Suprapubic skin (tissue), 4 donors: ENCODE measurements around the gene DTD1. TPM values are rescaled to one million over a fixed set of nuclear protein-coding genes. Genes with fewer than 3 reads are reported as not detected.

Experiments
- DNase-seq, 2 donors: peaks; one replicate each; pipeline ENCODE4 v3.0.0-alpha.2; 2019; ENCODE audit warnings: low spot score in 2 of 2
- H3K27ac ChIP-seq: fragments of 200-600 bp; sonication (generic); one replicate; pipeline ENCODE4 v1.5.1; 2019
- H3K27me3 ChIP-seq: fragments of 200-600 bp; sonication (generic); one replicate; pipeline ENCODE4 v1.5.1; 2019
- H3K36me3 ChIP-seq: fragments of 200-600 bp; sonication (generic); one replicate; pipeline ENCODE4 v1.5.1; 2019
- H3K4me1 ChIP-seq: fragments of 200-600 bp; sonication (generic); one replicate; pipeline ENCODE4 v1.5.1; 2019
- H3K4me3 ChIP-seq: fragments of 200-600 bp; sonication (generic); one replicate; pipeline ENCODE4 v1.5.1; 2019; ENCODE audit warnings: mild to moderate bottlenecking
- H3K9me3 ChIP-seq: fragments of 200-600 bp; sonication (generic); one replicate; pipeline ENCODE4 v1.5.1; 2019
- EP300 ChIP-seq: sonication (generic); formaldehyde crosslinking; IDR thresholded peaks from one replicate; pipeline ENCODE4 v1.6.1; 2017; ENCODE audit warnings: antibody characterized with exemption
- POLR2A ChIP-seq, 2 donors: fragments of 450-650 bp; IDR thresholded peaks; one replicate each; pipeline ENCODE4 v1.6.1; 2017; ENCODE audit warnings: antibody characterized with exemption in 2 of 2, mild to moderate bottlenecking in 2 of 2, moderate library complexity in 2 of 2
- POLR2AphosphoS5 ChIP-seq, 3 donors: sonication (generic); formaldehyde crosslinking; IDR thresholded peaks; one replicate each; pipeline ENCODE4 v1.6.1; 2017; ENCODE audit warnings: antibody characterized with exemption in 3 of 3
- WGBS: methylation state at CpG from one replicate; pipeline ENCODE4 v1.1.5; 2018; 5-methylcytosine and 5-hydroxymethylcytosine counted together
- total RNA-seq, 4 donors: library from RNA; depleted of rRNA; stranded (reverse); fragments of >200 nt; gene quantifications; one replicate each; pipeline ENCODE4 v1.1.0, GENCODE V29; 2016
- TF ChIP-seq, protein P1 (sequence below), 2 donors: fragments of 200-600 bp in 1 of 2; fragments of 450-650 bp in 1 of 2; sonication (generic) in 1 of 2; IDR thresholded peaks; one replicate each; pipeline ENCODE4 v1.5.1; 2016 to 2019; ENCODE audit warnings: antibody characterized with exemption in 2 of 2, mild to moderate bottlenecking in 1 of 2, moderate library complexity in 1 of 2

DTD1 gene
- total RNA-seq, 4 donors from 2014 or later: 22.5 to 33.2 (median 27.0) TPM

DNA sequence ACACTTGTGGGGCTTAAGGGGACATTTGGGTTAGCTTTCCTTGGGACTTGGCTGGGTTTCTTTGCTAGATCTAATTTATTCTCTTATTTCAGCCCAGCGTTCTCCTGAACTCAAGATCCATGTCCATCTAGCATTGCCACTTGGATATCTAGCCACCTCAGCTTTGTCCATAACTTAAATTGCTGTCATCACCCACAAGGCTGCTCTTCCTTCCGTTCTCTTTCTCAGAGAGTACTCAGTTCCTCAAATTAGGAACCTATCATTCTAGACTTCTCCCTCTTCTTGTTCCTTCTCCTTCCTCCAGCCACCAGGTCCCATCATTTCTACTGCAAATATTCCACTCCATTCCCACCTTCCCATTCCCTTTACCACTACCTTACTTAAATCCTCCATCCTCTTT, 16.3 kb upstream of the DTD1 start:
- 83% methylated on average over 2 of the region's 2 CpGs for WGBS
- Histone ChIP-seq H3K9me3 (no peaks in the 10 kb centered on the region), H3K27me3 (no peaks in the 10 kb centered on the region), H3K4me3 (no peak overlapping the region), H3K36me3 (peaks cover 15% of the 10 kb centered on the region), H3K27ac (no peak overlapping the region), H3K4me1 (peaks cover 17% of the 10 kb centered on the region)
- TF ChIP-seq EP300 (no peak), POLR2AphosphoS5 (IDR thresholded peaks at IDR 0.05) (no peak), POLR2A (IDR thresholded peaks at IDR 0.05) (no peak)
- TF ChIP-seq, protein P1, sequence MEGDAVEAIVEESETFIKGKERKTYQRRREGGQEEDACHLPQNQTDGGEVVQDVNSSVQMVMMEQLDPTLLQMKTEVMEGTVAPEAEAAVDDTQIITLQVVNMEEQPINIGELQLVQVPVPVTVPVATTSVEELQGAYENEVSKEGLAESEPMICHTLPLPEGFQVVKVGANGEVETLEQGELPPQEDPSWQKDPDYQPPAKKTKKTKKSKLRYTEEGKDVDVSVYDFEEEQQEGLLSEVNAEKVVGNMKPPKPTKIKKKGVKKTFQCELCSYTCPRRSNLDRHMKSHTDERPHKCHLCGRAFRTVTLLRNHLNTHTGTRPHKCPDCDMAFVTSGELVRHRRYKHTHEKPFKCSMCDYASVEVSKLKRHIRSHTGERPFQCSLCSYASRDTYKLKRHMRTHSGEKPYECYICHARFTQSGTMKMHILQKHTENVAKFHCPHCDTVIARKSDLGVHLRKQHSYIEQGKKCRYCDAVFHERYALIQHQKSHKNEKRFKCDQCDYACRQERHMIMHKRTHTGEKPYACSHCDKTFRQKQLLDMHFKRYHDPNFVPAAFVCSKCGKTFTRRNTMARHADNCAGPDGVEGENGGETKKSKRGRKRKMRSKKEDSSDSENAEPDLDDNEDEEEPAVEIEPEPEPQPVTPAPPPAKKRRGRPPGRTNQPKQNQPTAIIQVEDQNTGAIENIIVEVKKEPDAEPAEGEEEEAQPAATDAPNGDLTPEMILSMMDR (IDR thresholded peaks at IDR 0.05): no peak
- DNase-seq: no peak

DNA sequence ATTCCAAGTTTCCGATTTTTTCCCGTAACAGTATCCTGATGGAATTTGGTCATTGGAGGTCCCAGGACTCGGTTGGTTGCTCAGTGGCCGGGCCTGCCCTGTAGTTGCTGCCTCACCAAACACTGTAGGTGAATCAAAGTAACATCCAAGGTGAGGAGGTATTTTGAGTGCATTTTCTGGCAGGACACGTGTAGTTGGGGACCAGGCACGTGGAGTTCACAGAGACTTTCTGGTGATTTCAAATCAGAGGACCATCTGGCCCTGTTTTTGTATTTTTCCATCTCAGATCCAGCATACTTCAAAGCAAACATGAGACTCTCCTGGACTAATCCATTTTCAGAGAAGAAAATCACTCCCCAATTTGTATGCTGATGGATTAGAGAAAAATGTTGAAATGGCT, 9.9 kb upstream of the DTD1 start:
- Histone ChIP-seq H3K36me3 (no peaks in the 10 kb centered on the region), H3K9me3 (no peaks in the 10 kb centered on the region), H3K4me1 (no peaks in the 10 kb centered on the region), H3K4me3 (no peak overlapping the region), H3K27me3 (no peaks in the 10 kb centered on the region), H3K27ac (no peak overlapping the region)
- TF ChIP-seq EP300 (no peak), POLR2AphosphoS5 (IDR thresholded peaks at IDR 0.05) (no peak), POLR2A (IDR thresholded peaks at IDR 0.05) (no peak)
- TF ChIP-seq, protein P1 (IDR thresholded peaks at IDR 0.05): no peak
- 80% methylated on average over 6 of the region's 6 CpGs for WGBS
- DNase-seq: no peak

DNA sequence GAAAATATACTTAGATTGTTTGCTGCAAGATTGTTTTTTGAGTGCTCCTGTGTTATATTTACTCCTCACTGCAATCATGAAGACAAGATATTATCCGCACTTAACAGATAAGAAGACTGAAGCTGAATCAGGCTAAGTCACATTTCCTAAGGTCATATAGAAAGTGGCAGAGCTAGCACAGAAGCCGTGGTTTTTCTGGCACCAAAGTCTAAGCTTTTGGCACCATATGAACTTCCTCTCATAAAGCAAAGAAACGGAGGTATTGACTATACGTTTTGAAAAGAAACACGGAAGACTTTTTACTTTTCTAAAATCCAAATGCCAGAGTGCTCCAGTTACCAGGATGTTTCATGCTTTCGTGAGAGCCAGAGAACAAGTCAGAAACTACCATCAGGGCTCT, 9.3 kb upstream of the DTD1 start:
- H3K27ac ChIP-seq: no peak overlapping the region

DNA sequence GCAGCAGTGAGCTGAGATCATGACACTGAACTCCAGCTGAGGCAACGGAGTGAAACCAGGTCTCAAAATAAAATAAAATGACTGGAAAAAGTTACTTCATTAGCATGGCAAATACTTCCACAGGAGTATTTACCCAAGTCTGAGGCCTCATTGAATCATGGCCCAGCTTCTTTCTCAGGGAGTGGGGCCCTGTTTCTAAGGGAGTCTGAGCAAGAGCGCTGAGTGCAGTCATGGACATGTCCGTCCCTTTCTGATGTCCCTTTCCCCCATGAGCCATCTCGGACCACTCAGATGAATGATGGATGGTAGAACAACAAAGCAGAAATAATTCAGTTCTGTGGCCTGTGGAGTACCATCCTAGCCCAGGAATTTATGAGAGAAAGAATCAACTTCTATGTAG, 7.8 kb upstream of the DTD1 start:
- Histone ChIP-seq H3K4me1 (no peaks in the 10 kb centered on the region), H3K9me3 (no peaks in the 10 kb centered on the region), H3K36me3 (no peaks in the 10 kb centered on the region), H3K27me3 (no peaks in the 10 kb centered on the region), H3K4me3 (no peak overlapping the region), H3K27ac (no peak overlapping the region)
- DNase-seq: no peak
- TF ChIP-seq POLR2AphosphoS5 (IDR thresholded peaks at IDR 0.05) (no peak), POLR2A (IDR thresholded peaks at IDR 0.05) (no peak), EP300 (no peak)
- TF ChIP-seq, protein P1 (IDR thresholded peaks at IDR 0.05): no peak
- WGBS: 92% methylated on average over 4 of the region's 4 CpGs

More for the DNA sequence above, 9.3 kb upstream of the DTD1 start:
- no peak for TF ChIP-seq EP300
- TF ChIP-seq, protein P1 (IDR thresholded peaks at IDR 0.05): no peak
- Histone ChIP-seq H3K27me3 (no peaks in the 10 kb centered on the region), H3K4me3 (no peak overlapping the region), H3K4me1 (no peaks in the 10 kb centered on the region), H3K36me3 (no peaks in the 10 kb centered on the region), H3K9me3 (no peaks in the 10 kb centered on the region)
- 65% methylated on average over 6 of the region's 6 CpGs for WGBS
- no peak for DNase-seq

DNA sequence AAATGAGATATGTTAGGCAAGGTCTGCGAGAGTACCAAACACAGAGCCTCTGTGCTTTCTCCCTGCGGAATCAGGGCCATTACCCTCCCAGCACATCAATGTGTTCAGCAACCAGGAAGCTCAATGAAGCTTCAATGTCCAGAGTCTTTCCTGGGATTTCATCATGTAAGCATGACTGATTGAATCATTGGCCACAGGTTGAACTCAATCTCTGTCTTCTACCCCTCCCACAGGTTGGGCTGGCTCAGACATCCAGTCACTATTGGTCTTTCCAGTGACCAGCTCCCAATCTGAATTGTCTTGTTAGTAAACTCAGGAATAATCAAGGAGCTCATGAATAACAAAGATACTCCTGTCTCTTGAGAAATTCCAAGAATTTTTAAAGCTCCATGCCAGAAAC, 2.7 kb upstream of the DTD1 start:
- DNase-seq: no peak
- WGBS: 90% methylated on average over 2 of the region's 2 CpGs

More for the DNA sequence above, 2.7 kb upstream of the DTD1 start:
- Histone ChIP-seq H3K4me3 (no peak overlapping the region), H3K4me1 (peaks cover 19% of the 10 kb centered on the region), H3K9me3 (no peaks in the 10 kb centered on the region), H3K36me3 (no peaks in the 10 kb centered on the region), H3K27me3 (no peaks in the 10 kb centered on the region), H3K27ac (no peak overlapping the region)
- TF ChIP-seq POLR2AphosphoS5 (IDR thresholded peaks at IDR 0.05): no peak
- no peak for TF ChIP-seq EP300
- TF ChIP-seq, protein P1 (IDR thresholded peaks at IDR 0.05): no peak
- TF ChIP-seq POLR2A (IDR thresholded peaks at IDR 0.05): no peak
